HG02970 (cell line): ENCODE measurements around the gene EMC9.

Experiments
- ATAC-seq: cut with Tn5 transposase; IDR thresholded peaks from one replicate; pipeline ENCODE4 v1.9.1; 2021; ENCODE audit warnings: mild to moderate bottlenecking, moderate library complexity, moderate number of reproducible peaks; ENCODE audit not compliant: unreplicated experiment, low FRiP score

Gene EMC9

GRCh38 chr14:24177041-24177825 is 35.8 kb upstream of the EMC9 start:
- ATAC-seq, result no peak

GRCh38 chr14:24176599-24176998 is 35.2 kb upstream of the EMC9 start:
- no peak for ATAC-seq

GRCh38 chr14:24172871-24173281 is 31.5 kb upstream of the EMC9 start:
- no peak for ATAC-seq

- no peak for ATAC-seq
Measured at GRCh38 chr14:24172261-24172860, 31.0 kb upstream of the EMC9 start.

- peak; percentile 69 for ATAC-seq
Measured at GRCh38 chr14:24171422-24172260, 30.2 kb upstream of the EMC9 start, which contains the start of gene REC8. Gene REC8, plus strand, starts transcription at chr14:24172080. Its CDS starts 473 bp downstream, at chr14:24172553.

- no peak for ATAC-seq
Measured at GRCh38 chr14:24167469-24168114, 26.2 kb upstream of the EMC9 start.

- no peak for ATAC-seq
Measured at GRCh38 chr14:24165785-24166184, 24.4 kb upstream of the EMC9 start.

- ATAC-seq, result no peak
Measured at GRCh38 chr14:24164518-24164991, 23.2 kb upstream of the EMC9 start.

GRCh38 chr14:24162093-24162492 is 20.7 kb upstream of the EMC9 start:
- no peak for ATAC-seq

- ATAC-seq, result peak; percentile 73
Measured at GRCh38 chr14:24160850-24161804, 19.7 kb upstream of the EMC9 start, which contains the start of gene IRF9. Gene IRF9, plus strand, starts transcription at chr14:24161265. Its CDS starts 880 bp downstream, at chr14:24162145.

GRCh38 chr14:24160499-24160849 is 19.1 kb upstream of the EMC9 start:
- ATAC-seq, result peak; percentile 2

- no peak for ATAC-seq
Measured at GRCh38 chr14:24159777-24160498, 18.5 kb upstream of the EMC9 start.

GRCh38 chr14:24157331-24157730 is 15.9 kb upstream of the EMC9 start:
- ATAC-seq, result no peak

- no peak for ATAC-seq
Measured at GRCh38 chr14:24156840-24157239, 15.4 kb upstream of the EMC9 start.

GRCh38 chr14:24155100-24155499 is 13.7 kb upstream of the EMC9 start:
- no peak for ATAC-seq

- no peak for ATAC-seq
Measured at GRCh38 chr14:24151404-24152080, 10.2 kb upstream of the EMC9 start.

GRCh38 chr14:24150993-24151392 is 9.6 kb upstream of the EMC9 start:
- ATAC-seq, result no peak

- ATAC-seq, result no peak
Measured at GRCh38 chr14:24150567-24150966, 9.2 kb upstream of the EMC9 start.
